Tibial artery (tissue), 4 donors: Measurements from ENCODE around the gene TLCD4.

Source experiments
- DNase-seq, 2 donors: peaks; one replicate each; pipeline ENCODE4 v3.0.0-alpha.2; 2019
- H3K27ac ChIP-seq, 2 donors: fragments of 200-600 bp; sonication (generic) in 1 of 2; 1 replicate in 1 of 2; 2 replicates in 1 of 2; pipeline ENCODE4 v1.5.1; 2018 to 2019; ENCODE audit warnings: mild to moderate bottlenecking in 1 of 2
- H3K27me3 ChIP-seq, 2 donors: fragments of 200-600 bp; sonication (generic) in 1 of 2; one replicate each; pipeline versions ENCODE4 v1.5.1 to v1.6.0; 2016 to 2019
- H3K36me3 ChIP-seq, 3 donors: fragments of 200-600 bp; sonication (generic) in 2 of 3; one replicate each; pipeline ENCODE4 v1.5.1; 2016 to 2019; ENCODE audit warnings: mild to moderate bottlenecking in 2 of 3
- H3K4me1 ChIP-seq, 4 donors: fragments of 200-600 bp; sonication (generic) in 2 of 4; 1 replicate in 3 of 4; 2 replicates in 1 of 4; pipeline ENCODE4 v1.5.1; 2016 to 2019
- H3K4me3 ChIP-seq, 2 donors: fragments of 200-600 bp; sonication (generic) in 1 of 2; 1 replicate in 1 of 2; 2 replicates in 1 of 2; pipeline ENCODE4 v1.5.1; 2018 to 2019; ENCODE audit warnings: mild to moderate bottlenecking in 2 of 2
- H3K9me3 ChIP-seq, 3 donors: fragments of 200-600 bp; sonication (generic) in 1 of 3; one replicate each; pipeline ENCODE4 v1.5.1; 2016 to 2019
- CTCF ChIP-seq, 2 experiments: fragments of 200-600 bp in 1 of 2; fragments of 450-650 bp in 1 of 2; IDR thresholded peaks; one replicate each; pipeline ENCODE4 v1.5.1; 2017 to 2019; ENCODE audit warnings: antibody characterized with exemption in 2 of 2, mild to moderate bottlenecking in 1 of 2, moderate library complexity in 1 of 2
- intact Hi-C: fragments of 100-400 bp; cut with DNase I; formaldehyde crosslinking; loops from one replicate; pipeline ENCODE4 v1.15.0; 2023; ENCODE audit warnings: low total_unique reads

TLCD4 gene

GRCh38 chr1:95117207-95118066, at the start of gene TLCD4:
Gene TLCD4, plus strand, starts transcription at chr1:95117355. Its CDS starts 26,547 bp downstream, at chr1:95143902.
- H3K27me3 ChIP-seq = no peaks in the 10 kb centered on the region
- peak; percentile 28 to 77 for DNase-seq
- intact Hi-C loops = loop anchor here (5.0 kb wide), 1 partner anchor 115 kb away; the partner anchor contains the start of gene RWDD3
- no peaks in the 10 kb centered on the region for H3K36me3 ChIP-seq
- peaks cover 0 to 20% (median 7%) of the 10 kb centered on the region in 4 donors for H3K4me1 ChIP-seq
- peak within 1 kb of the TSS; percentile 76 to 81 for H3K27ac ChIP-seq
- H3K9me3 ChIP-seq = no peaks in the 10 kb centered on the region
- TF ChIP-seq CTCF (IDR thresholded peaks at IDR 0.05) = no peak
- H3K4me3 ChIP-seq = peak within 1 kb of the TSS; percentile 87

- no peak for TF ChIP-seq CTCF (IDR thresholded peaks at IDR 0.05)
- peaks cover 0 to 8% (median 0%) of the 10 kb centered on the region in 4 donors for H3K4me1 ChIP-seq
- H3K9me3 ChIP-seq = no peaks in the 10 kb centered on the region
- no peak overlapping the region for H3K27ac ChIP-seq
- intact Hi-C loops = no loop called here
- no peak overlapping the region for H3K4me3 ChIP-seq
- H3K27me3 ChIP-seq = no peaks in the 10 kb centered on the region
- H3K36me3 ChIP-seq = peaks cover 16 to 23% (median 18%) of the 10 kb centered on the region in 3 donors
- DNase-seq = no peak
Observed at GRCh38 chr1:95067568-95067967, 49.6 kb upstream of the TLCD4 start.

GRCh38 chr1:95068956-95069709, 48.0 kb upstream of the TLCD4 start:
- no peak overlapping the region for H3K27ac ChIP-seq
- DNase-seq = no peak
- H3K27me3 ChIP-seq = no peaks in the 10 kb centered on the region
- intact Hi-C loops = no loop called here
- TF ChIP-seq CTCF (IDR thresholded peaks at IDR 0.05) = no peak
- H3K4me1 ChIP-seq = peaks cover 0 to 8% (median 0%) of the 10 kb centered on the region in 4 donors
- no peak overlapping the region for H3K4me3 ChIP-seq
- H3K36me3 ChIP-seq = peaks cover 6 to 8% (median 7%) of the 10 kb centered on the region in 3 donors
- H3K9me3 ChIP-seq = no peaks in the 10 kb centered on the region

GRCh38 chr1:95069710-95070093, 47.5 kb upstream of the TLCD4 start:
- intact Hi-C loops = loop anchor here (10.0 kb wide), 1 partner anchor 165 kb away; the partner anchor contains the start of gene RWDD3
- H3K36me3 ChIP-seq = peaks cover under 1 to 3% (median 2%) of the 10 kb centered on the region in 3 donors
- no peak overlapping the region for H3K27ac ChIP-seq
- H3K4me1 ChIP-seq = peaks cover 0 to 8% (median 0%) of the 10 kb centered on the region in 4 donors
- no peaks in the 10 kb centered on the region for H3K27me3 ChIP-seq
- H3K4me3 ChIP-seq = no peak overlapping the region
- TF ChIP-seq CTCF (IDR thresholded peaks at IDR 0.05) = no peak
- no peaks in the 10 kb centered on the region for H3K9me3 ChIP-seq
- no peak for DNase-seq

GRCh38 chr1:95071539-95071938, 45.6 kb upstream of the TLCD4 start:
- no peaks in the 10 kb centered on the region for H3K36me3 ChIP-seq
- no peaks in the 10 kb centered on the region for H3K27me3 ChIP-seq
- DNase-seq = no peak
- intact Hi-C loops = loop anchor here (10.0 kb wide), 1 partner anchor 163 kb away; the partner anchor contains the start of gene RWDD3
- peak overlapping the region; percentile 60 to 70 for H3K4me3 ChIP-seq
- peaks cover 0 to 8% (median 0%) of the 10 kb centered on the region in 4 donors for H3K4me1 ChIP-seq
- TF ChIP-seq CTCF (IDR thresholded peaks at IDR 0.05) = no peak
- no peaks in the 10 kb centered on the region for H3K9me3 ChIP-seq
- H3K27ac ChIP-seq = no peak overlapping the region
